GM12878 (cell line): ENCODE measurements around the gene FKBP3. TPM values are rescaled to one million over a fixed set of nuclear protein-coding genes. Genes with fewer than 3 reads are reported as not detected.

Experiments used
- ATAC-seq: fragments of 200-7000 bp; cut with Tn5 transposase; 3 replicates; pipeline ENCODE4 v1.9.1; 2020; ENCODE audit warnings: mild to moderate bottlenecking, moderate library complexity
- BruUV-seq: library from RNA; stranded (reverse); fragments of 400-500 nt; replicated peaks from 2 replicates; lab custom pipeline; 2021; lab: Mats Ljungman, UMichigan
- CTCF ChIA-PET: fragments of 300-600 bp; sonication (Branson Sonifier 250); formaldehyde crosslinking; extraction: SDS; loops from one replicate; lab custom pipeline; 2021; ENCODE audit warnings: inconsistent platforms; lab: Yijun Ruan, JAX
- POLR2A ChIA-PET: fragments of 350-600 bp; formaldehyde crosslinking; extraction: SDS; loops from one replicate; lab custom pipeline; 2021; ENCODE audit warnings: inconsistent platforms; lab: Charles Lee
- RAD21 ChIA-PET: fragments of 300-600 bp; sonication (Branson Sonifier 250); formaldehyde crosslinking; loops from one replicate; lab custom pipeline; 2023; ENCODE audit warnings: antibody characterized with exemption; ENCODE audit not compliant: unreplicated experiment; lab: Charles Lee
- SMC1A ChIA-PET: fragments of 300-600 bp; sonication (Branson Sonifier 250); formaldehyde crosslinking; loops from one replicate; lab custom pipeline; 2023; ENCODE audit not compliant: unreplicated experiment, uncharacterized antibody; lab: Charles Lee
- DNase-seq: peaks from one replicate; pipeline ENCODE4 v3.0.0-alpha.2; 2011; ENCODE audit warnings: low read depth, low spot score
- FAIRE-seq: peaks from 3 replicates; lab custom pipeline; 2011; peaks lifted over from hg19 to GRCh38; lab: Jason Lieb, UNC
- H2AFZ ChIP-seq: 2 replicates; pipeline ENCODE4 v1.6.0; 2011; ENCODE audit warnings: low read depth, low read length, control low read depth; ENCODE audit not compliant: control insufficient read depth
- H3K27ac ChIP-seq: 2 replicates; pipeline ENCODE4 v1.5.1; 2011; ENCODE audit warnings: control low read depth; ENCODE audit not compliant: control insufficient read depth, insufficient read depth
- H3K27me3 ChIP-seq, 2 experiments: replicated peaks in 1 of 2; 2 replicates each; pipeline versions ENCODE4 v1.6.0 to v1.6.1; 2011; ENCODE audit warnings: low read length in 1 of 2; ENCODE audit not compliant: control insufficient read depth in 2 of 2, insufficient read depth in 2 of 2
- H3K36me3 ChIP-seq, 2 experiments: 2 replicates each; pipeline ENCODE4 v1.5.1; 2011; ENCODE audit warnings: low read length in 1 of 2; ENCODE audit not compliant: control insufficient read depth in 2 of 2, insufficient read depth in 2 of 2
- H3K4me1 ChIP-seq: 2 replicates; pipeline ENCODE4 v1.6.1; 2011; ENCODE audit warnings: mild to moderate bottlenecking, low read length, moderate library complexity, mixed read lengths; ENCODE audit not compliant: control insufficient read depth, insufficient read depth
- H3K4me2 ChIP-seq: 2 replicates; pipeline ENCODE4 v1.6.0; 2011; ENCODE audit warnings: control low read depth; ENCODE audit not compliant: control insufficient read depth, insufficient read depth
- H3K4me3 ChIP-seq: fragments of 200-600 bp; sonication (generic); 2 replicates; pipeline ENCODE4 v1.5.1; 2016
- H3K79me2 ChIP-seq: 2 replicates; pipeline ENCODE4 v1.6.0; 2011; ENCODE audit warnings: low read length; ENCODE audit not compliant: control insufficient read depth, insufficient read depth
- H3K9ac ChIP-seq: 2 replicates; pipeline ENCODE4 v1.8.0; 2011; ENCODE audit warnings: low read length, control low read depth, mixed read lengths; ENCODE audit not compliant: control insufficient read depth, insufficient read depth
- H3K9me3 ChIP-seq: replicated peaks from 3 replicates; pipeline ENCODE4 v1.5.1; 2011; ENCODE audit warnings: mild to moderate bottlenecking, low read length; ENCODE audit not compliant: control insufficient read depth, insufficient read depth
- H4K20me1 ChIP-seq: 2 replicates; pipeline ENCODE4 v1.6.0; 2011; ENCODE audit not compliant: control insufficient read depth, insufficient read depth
- ATF7 ChIP-seq: fragments of 450-650 bp; IDR thresholded peaks from 2 replicates; pipeline ENCODE4 v1.6.1; 2016; ENCODE audit warnings: low read depth, mild to moderate bottlenecking
- BCL11A ChIP-seq: IDR thresholded peaks from 2 replicates; pipeline ENCODE4 v1.6.1; 2011; ENCODE audit warnings: low read depth, low read length
- CBX5 ChIP-seq: sonication (generic); IDR thresholded peaks from 2 replicates; pipeline ENCODE4 v1.6.1; 2016; ENCODE audit warnings: low read depth, moderate library complexity, mild to moderate bottlenecking, inconsistent platforms
- ETV6 ChIP-seq, 2 experiments: fragments of 450-650 bp in 1 of 2; IDR thresholded peaks in 1 of 2; conservative IDR thresholded peaks in 1 of 2; 2 replicates each; pipeline ENCODE4 v1.6.1; 2014; ENCODE audit warnings: antibody characterized with exemption in 1 of 2, borderline replicate concordance in 1 of 2, low read depth in 1 of 2, mild to moderate bottlenecking in 1 of 2, moderate library complexity in 1 of 2
- GABPA ChIP-seq: IDR thresholded peaks from 2 replicates; pipeline ENCODE4 v1.6.1; 2014; ENCODE audit warnings: antibody characterized with exemption, low read depth, mild to moderate bottlenecking, inconsistent platforms
- JUND ChIP-seq: IDR thresholded peaks from 2 replicates; pipeline ENCODE4 v1.6.1; 2012; ENCODE audit warnings: low read depth, mild to moderate bottlenecking, low read length, improper control_type of control experiment, moderate library complexity
- MYC ChIP-seq: IDR thresholded peaks from 2 replicates; pipeline ENCODE4 v1.6.1; 2011; ENCODE audit warnings: mild to moderate bottlenecking, low read length, moderate library complexity, inconsistent platforms; ENCODE audit not compliant: insufficient read depth, insufficient replicate concordance, insufficient read length, severe bottlenecking
- NFIC ChIP-seq: IDR thresholded peaks from 2 replicates; pipeline ENCODE4 v1.6.1; 2012; ENCODE audit warnings: low read depth, mild to moderate bottlenecking, inconsistent platforms, low read length, moderate library complexity
- PAX5 ChIP-seq: IDR thresholded peaks from 2 replicates; pipeline ENCODE4 v1.6.1; 2011; ENCODE audit warnings: low read depth, low read length, borderline replicate concordance
- RBBP5 ChIP-seq: fragments of 200-600 bp; sonication (generic); conservative IDR thresholded peaks from 2 replicates; pipeline ENCODE4 v1.6.1; 2016
- RELA ChIP-seq: fragments of 450-650 bp; IDR thresholded peaks from 2 replicates; pipeline ENCODE4 v1.8.0; 2014; ENCODE audit warnings: borderline replicate concordance; ENCODE audit not compliant: partially characterized antibody
- SPI1 ChIP-seq: IDR thresholded peaks from 2 replicates; pipeline ENCODE4 v1.6.1; 2011; ENCODE audit warnings: low read depth, mild to moderate bottlenecking, low read length, moderate library complexity, borderline replicate concordance; ENCODE audit not compliant: insufficient read depth
- WGBS: methylation state at CpG from one replicate; pipeline ENCODE4 v1.1.6; 2016; ENCODE audit warnings: low lambda C conversion rate; ENCODE audit not compliant: insufficient replicate concordance, insufficient coverage; ENCODE audit errors: missing lambda C conversion rate; 5-methylcytosine and 5-hydroxymethylcytosine counted together
- in situ Hi-C: fragments of 300-500 bp; cut with MboI; formaldehyde crosslinking; loops from 9 replicates; pipeline ENCODE4 v1.14.3; 2018; ENCODE audit warnings: mixed read lengths
- intact Hi-C: fragments of 100-400 bp; cut with micrococcal nuclease; formaldehyde crosslinking; loops from one replicate; pipeline ENCODE4 v1.14.2; 2022; ENCODE audit not compliant: unreplicated experiment
- polyA plus RNA-seq, 11 experiments: library from polyadenylated mRNA; depleted of rRNA in 4 of 11; unstranded in 6 of 11; stranded (reverse) in 5 of 11; fragments of >200 nt; fragmentation: Nextera tagmentation in 4 of 11; fragmentation: Illumina TruSeq in 1 of 11; extraction: Ambion mirVana in 4 of 11; extraction: Trizol in 1 of 11; gene quantifications; 1 replicate in 1 of 11; 2 replicates in 10 of 11; pipeline versions ENCODE4 v1.2.1 to v1.2.3, GENCODE V29; 2011 to 2016; ENCODE audit warnings: inconsistent platforms in 2 of 11, missing spikeins in 2 of 11, low read depth in 1 of 11
- total RNA-seq, 4 experiments: library from RNA; depleted of rRNA in 3 of 4; stranded (reverse); fragments of >200 nt in 3 of 4; fragmentation: Illumina TruSeq in 1 of 4; extraction: Trizol in 1 of 4; gene quantifications; 2 replicates each; pipeline versions ENCODE4 v1.2.1 to v1.2.3, GENCODE V29; 2013 to 2021
- TF ChIP-seq, protein P1 (sequence below): fragments of 450-650 bp; IDR thresholded peaks from 2 replicates; pipeline ENCODE4 v1.6.1; 2017; ENCODE audit warnings: borderline replicate concordance

The FKBP3 gene
- total and polyA plus RNA-seq, 10 of the 15 experiments (the other 5 are each of a cell fraction or from before 2014, with no cell fraction given), result 67.2 to 218 (median 129) TPM

DNA sequence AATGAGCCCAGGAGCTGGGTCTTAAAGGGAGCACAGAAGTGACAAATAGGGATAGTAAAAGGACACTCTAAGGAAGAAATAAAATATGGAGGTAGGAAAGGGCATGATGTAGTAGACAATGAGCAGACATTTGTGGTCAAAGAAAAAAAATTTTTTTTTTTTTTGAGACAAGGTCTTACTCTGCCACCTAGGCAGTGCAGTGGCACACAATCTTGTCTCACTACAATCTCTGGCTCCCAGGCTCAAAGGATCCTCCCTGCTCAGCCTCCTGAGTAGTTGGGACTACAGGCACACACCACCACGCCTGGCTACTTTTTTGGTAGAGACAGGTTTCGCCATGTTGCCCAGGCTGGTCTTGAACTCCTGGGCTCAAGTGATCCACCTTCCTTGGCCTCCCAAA, 8.5 kb downstream of the FKBP3 start:
- H4K20me1 ChIP-seq, result no peaks in the 10 kb centered on the region
- no TSS peak for BruUV-seq
- peaks cover 1 to 15% of the 10 kb centered on the region in 2 experiments for H3K36me3 ChIP-seq
- ChIA-PET RAD21 (no interaction called here), CTCF (no interaction called here), POLR2A (no interaction called here), SMC1A (no interaction called here)
- H3K79me2 ChIP-seq, result no peaks in the 10 kb centered on the region; the same call in none of the 2 replicates
- no peak overlapping the region for H3K4me3 ChIP-seq
- H3K27me3 ChIP-seq, result no peaks in the 10 kb centered on the region
- FAIRE-seq (no peak), DNase-seq (no peak), ATAC-seq (no peak)
- intact Hi-C loops (no loop called here), in situ Hi-C loops (no loop called here)
- WGBS, result 95% methylated on average over 2 of the region's 2 CpGs
- H3K4me1 ChIP-seq, result no peaks in the 10 kb centered on the region
- H3K9ac ChIP-seq, result no peak overlapping the region
- H3K27ac ChIP-seq, result no peak overlapping the region
- no peak overlapping the region for H3K4me2 ChIP-seq
- H2AFZ ChIP-seq, result no peak overlapping the region
- no peak for TF ChIP-seq JUND
- no peak for TF ChIP-seq CBX5
- TF ChIP-seq, protein P1, sequence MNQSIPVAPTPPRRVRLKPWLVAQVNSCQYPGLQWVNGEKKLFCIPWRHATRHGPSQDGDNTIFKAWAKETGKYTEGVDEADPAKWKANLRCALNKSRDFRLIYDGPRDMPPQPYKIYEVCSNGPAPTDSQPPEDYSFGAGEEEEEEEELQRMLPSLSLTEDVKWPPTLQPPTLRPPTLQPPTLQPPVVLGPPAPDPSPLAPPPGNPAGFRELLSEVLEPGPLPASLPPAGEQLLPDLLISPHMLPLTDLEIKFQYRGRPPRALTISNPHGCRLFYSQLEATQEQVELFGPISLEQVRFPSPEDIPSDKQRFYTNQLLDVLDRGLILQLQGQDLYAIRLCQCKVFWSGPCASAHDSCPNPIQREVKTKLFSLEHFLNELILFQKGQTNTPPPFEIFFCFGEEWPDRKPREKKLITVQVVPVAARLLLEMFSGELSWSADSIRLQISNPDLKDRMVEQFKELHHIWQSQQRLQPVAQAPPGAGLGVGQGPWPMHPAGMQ, result no peak
- TF ChIP-seq GABPA, result no peak
- no peak for TF ChIP-seq NFIC
- TF ChIP-seq MYC, result no peak
- TF ChIP-seq RELA, result no peak
- TF ChIP-seq BCL11A, result no peak
- no peak for TF ChIP-seq ATF7
- TF ChIP-seq ETV6 (conservative IDR thresholded peaks at IDR 0.05 in 1 of 2, IDR thresholded peaks at IDR 0.05 in 1 of 2; ENCODE audit: borderline replicate concordance in 1 of 2, low read depth in 1 of 2), result no peak
- no peak for TF ChIP-seq SPI1
- TF ChIP-seq PAX5, result no peak
- no peak for TF ChIP-seq RBBP5
- no peaks in the 10 kb centered on the region for H3K9me3 ChIP-seq
